ENCODE data around the gene PITX1.
A peak's percentile ranks its signal among the peaks of the same experiment; 100 is the strongest.

PITX1 gene

DNA sequence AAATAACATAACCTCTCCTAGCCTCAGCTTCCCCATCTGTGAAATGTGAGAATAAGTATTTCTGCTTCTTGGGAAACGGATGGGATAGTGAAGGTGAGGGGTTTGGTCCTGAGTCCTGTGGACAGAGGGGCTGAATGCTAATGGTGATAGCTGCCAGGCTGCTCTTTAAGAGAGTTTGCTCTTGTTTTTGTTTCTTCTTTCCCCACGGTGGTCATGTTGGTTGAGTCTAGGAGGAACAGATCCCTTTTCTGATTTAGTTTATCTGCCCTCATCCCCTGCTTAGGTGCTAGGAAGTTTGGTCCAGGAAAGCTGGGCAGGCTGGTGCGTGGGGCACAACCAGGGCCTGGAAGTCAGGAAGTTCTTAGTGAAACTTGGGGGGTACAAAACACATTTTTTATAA is 7.7 kb upstream of the PITX1 start:
- 50% methylated on average over 1 of the region's 3 CpGs; no CpG with 5 or more reads in 1 of the 2 experiments for WGBS, 2 experiments (ENCODE audit: insufficient coverage in 2 of 2)
- Histone ChIP-seq H3K4me1 (ENCODE audit: control insufficient read depth, insufficient read depth, low read length, poor library complexity, severe bottlenecking) (peaks cover 6% of the 10 kb centered on the region), H3K36me3 (ENCODE audit: control insufficient read depth, insufficient read depth, low read length) (no peaks in the 10 kb centered on the region), H3K9me3 (ENCODE audit: control insufficient read depth, low read length) (no peaks in the 10 kb centered on the region), H3K4me3 (ENCODE audit: extremely low read depth, insufficient read depth, low read length, poor library complexity, severe bottlenecking) (no peak overlapping the region), H3K27ac (ENCODE audit: low read depth, low read length, severe bottlenecking) (no peak overlapping the region)

DNA sequence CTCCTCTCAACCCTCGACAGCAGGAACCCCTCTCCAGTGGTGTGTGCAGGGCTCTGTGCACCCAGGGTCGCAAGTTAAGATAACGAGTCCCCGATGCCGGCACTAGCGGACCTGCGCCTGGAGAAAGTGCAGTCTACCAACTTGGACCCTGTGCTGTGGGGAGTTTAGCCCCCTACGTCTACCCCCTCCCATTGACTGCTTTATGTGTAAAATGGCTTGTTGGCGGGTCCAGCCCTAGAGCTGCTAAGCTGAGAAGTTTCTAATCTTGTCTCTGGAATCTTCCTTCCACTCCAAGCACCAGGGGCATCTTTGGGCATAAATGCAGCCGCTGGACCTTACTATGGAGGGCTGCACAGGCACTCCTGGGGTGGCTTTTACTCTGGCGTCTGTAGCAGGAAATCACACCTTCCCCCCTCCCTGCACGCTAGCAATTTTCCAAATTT is 7.1 kb upstream of the PITX1 start:
- H3K36me3 ChIP-seq (ENCODE audit: control insufficient read depth, insufficient read depth, low read length) = no peaks in the 10 kb centered on the region
- no peak overlapping the region for H3K4me3 ChIP-seq (ENCODE audit: extremely low read depth, insufficient read depth, low read length, poor library complexity, severe bottlenecking)
- H3K27ac ChIP-seq (ENCODE audit: low read depth, low read length, severe bottlenecking) = no peak overlapping the region
- H3K9me3 ChIP-seq (ENCODE audit: control insufficient read depth, low read length) = no peaks in the 10 kb centered on the region
- WGBS, 2 experiments (ENCODE audit: insufficient coverage in 2 of 2) = 16 to 24% methylated on average over 10 to 11 of the region's 12 CpGs
- peaks cover 6% of the 10 kb centered on the region for H3K4me1 ChIP-seq (ENCODE audit: control insufficient read depth, insufficient read depth, low read length, poor library complexity, severe bottlenecking)

DNA sequence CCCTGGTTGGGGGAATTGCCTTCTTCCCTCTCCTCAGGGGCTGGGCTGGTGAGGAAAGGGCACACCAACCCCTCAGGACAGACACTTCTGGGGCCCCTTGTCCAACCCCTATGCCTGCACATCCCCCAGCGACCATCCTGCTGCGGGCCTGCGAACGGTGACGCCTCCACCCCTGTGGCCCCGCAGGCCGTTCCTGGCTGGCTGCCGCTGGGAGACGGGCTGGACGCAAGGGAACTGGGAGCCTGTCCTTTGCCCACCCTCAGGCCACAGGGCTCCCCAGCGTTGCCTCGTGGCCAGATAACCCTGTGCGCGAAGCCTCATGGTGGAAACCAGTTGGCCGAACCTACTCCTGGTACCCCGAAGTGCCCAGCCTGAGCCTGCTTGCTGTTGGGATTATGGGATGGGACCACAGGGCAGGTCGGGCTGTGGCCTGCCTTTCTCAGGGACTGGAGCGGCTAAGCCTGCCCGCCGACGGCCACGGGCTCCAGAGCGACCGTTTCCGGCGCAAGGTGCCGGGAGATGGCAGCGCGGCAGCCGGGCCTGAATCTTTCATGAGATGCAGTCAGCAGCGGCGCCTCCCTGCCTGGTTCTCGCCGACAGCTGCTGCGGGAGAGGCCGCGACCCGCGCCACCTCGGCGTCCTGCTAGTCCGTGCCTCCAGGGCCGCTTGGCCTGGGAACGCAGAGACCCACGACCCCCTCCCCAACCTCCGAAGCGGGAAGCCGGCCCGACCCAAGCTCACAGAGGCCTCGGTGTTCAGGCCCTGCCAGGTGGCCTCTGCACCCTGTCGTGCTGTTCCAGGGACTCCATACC is 6.5 kb upstream of the PITX1 start:
- H3K9me3 ChIP-seq (ENCODE audit: control insufficient read depth, low read length) = no peaks in the 10 kb centered on the region
- 3 to 4% methylated on average over 35 to 44 of the region's 51 CpGs for WGBS, 2 experiments (ENCODE audit: insufficient coverage in 2 of 2)

DNA sequence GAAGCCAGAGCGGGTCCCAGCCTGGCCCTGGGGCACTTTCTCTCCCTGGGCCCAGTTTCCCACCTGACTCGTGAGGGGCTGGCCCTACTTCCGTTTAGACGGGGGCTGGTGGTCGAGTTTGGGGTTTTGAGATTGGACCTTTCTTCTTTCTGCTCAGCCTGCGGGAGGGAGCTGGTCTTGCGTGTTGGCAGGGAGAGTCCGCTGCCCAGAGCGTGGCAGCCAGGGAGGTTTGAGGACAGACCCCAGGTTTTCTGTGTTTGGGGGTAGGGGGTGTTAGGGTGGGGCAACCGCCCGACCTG is 6.0 kb upstream of the PITX1 start:
- H3K36me3 ChIP-seq (ENCODE audit: control insufficient read depth, insufficient read depth, low read length) = no peaks in the 10 kb centered on the region
- H3K9me3 ChIP-seq (ENCODE audit: control insufficient read depth, low read length) = no peaks in the 10 kb centered on the region
- H3K4me1 ChIP-seq (ENCODE audit: control insufficient read depth, insufficient read depth, low read length, poor library complexity, severe bottlenecking) = peaks cover 6% of the 10 kb centered on the region
- 5 to 6% methylated on average over 2 to 4 of the region's 11 CpGs for WGBS, 2 experiments (ENCODE audit: insufficient coverage in 2 of 2)
- H3K4me3 ChIP-seq (ENCODE audit: extremely low read depth, insufficient read depth, low read length, poor library complexity, severe bottlenecking) = no peak overlapping the region
- no peak overlapping the region for H3K27ac ChIP-seq (ENCODE audit: low read depth, low read length, severe bottlenecking)

More for the DNA sequence above, 6.5 kb upstream of the PITX1 start:
- Histone ChIP-seq H3K36me3 (ENCODE audit: control insufficient read depth, insufficient read depth, low read length) (no peaks in the 10 kb centered on the region), H3K4me3 (ENCODE audit: extremely low read depth, insufficient read depth, low read length, poor library complexity, severe bottlenecking) (no peak overlapping the region), H3K27ac (ENCODE audit: low read depth, low read length, severe bottlenecking) (no peak overlapping the region), H3K4me1 (ENCODE audit: control insufficient read depth, insufficient read depth, low read length, poor library complexity, severe bottlenecking) (peaks cover 6% of the 10 kb centered on the region)

DNA sequence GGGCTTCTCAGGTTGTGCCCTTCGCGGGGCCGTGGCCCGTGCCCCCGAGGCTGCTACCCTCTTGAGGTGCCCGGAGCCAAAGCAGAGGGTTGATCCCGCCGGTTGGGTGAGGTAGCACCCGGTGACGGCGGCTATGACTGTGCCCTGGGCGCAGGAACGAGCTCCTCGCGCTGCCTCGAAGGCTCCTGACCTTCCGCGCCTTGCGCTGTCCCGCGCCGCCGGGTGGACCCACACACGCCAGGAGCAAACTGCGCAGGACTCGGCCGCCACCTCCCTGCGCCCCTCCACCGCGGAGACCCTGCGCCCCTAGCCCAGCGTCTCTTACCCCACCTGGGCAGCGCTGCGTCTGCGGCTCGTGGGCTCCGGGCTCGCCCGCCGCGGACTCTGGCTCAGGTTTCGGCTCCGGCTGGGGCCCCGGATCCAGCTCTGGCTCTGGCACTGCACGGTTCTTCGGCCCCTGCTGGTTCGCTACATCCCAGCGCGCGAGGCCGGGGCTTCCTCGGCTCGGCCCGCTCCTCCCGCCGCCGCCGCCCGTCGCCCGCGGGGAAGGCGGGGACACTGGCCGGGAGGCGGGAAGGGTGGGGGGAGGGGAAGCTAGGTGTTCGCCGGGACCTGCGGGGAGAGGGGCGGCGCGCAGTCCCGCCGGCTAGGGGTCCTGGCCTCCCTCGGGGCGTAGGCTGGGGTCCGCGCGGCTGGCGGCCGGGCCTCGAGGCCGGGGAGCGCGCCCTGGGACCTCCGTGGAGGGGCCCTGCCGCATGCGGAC is 5.4 kb upstream of the PITX1 start:
- H3K9me3 ChIP-seq (ENCODE audit: control insufficient read depth, low read length) = no peaks in the 10 kb centered on the region
- 1 to 2% methylated on average over 49 to 55 of the region's 87 CpGs for WGBS, 2 experiments (ENCODE audit: insufficient coverage in 2 of 2)
- no peaks in the 10 kb centered on the region for H3K36me3 ChIP-seq (ENCODE audit: control insufficient read depth, insufficient read depth, low read length)
- peak overlapping the region; percentile 16 for H3K4me3 ChIP-seq (ENCODE audit: extremely low read depth, insufficient read depth, low read length, poor library complexity, severe bottlenecking)
- peaks cover 10% of the 10 kb centered on the region for H3K4me1 ChIP-seq (ENCODE audit: control insufficient read depth, insufficient read depth, low read length, poor library complexity, severe bottlenecking)
- H3K27ac ChIP-seq (ENCODE audit: low read depth, low read length, severe bottlenecking) = no peak overlapping the region

DNA sequence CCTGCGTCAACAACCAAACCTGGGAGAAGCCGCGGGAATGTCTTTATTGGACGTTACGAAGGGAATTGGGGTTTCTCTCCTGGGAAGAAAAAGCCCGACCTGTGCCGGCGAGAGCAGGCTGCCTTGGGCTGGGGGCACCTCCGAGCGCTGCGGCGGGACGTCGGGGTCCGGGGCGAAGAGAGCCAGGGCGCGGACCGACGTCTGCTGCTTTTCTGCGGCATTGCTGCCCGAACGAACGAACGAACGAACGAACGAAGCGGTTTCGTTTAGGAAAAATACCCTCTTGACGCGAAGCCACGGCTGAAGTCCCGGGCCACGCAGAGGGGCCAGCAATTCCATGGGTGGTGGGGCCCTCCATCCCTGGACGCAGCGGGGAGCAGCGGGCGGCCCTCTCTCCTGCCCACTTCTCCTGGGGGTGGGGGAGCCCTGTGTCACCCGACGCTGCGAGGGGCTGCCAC is 4.8 kb upstream of the PITX1 start:
- no peaks in the 10 kb centered on the region for H3K9me3 ChIP-seq (ENCODE audit: control insufficient read depth, low read length)
- peaks cover 10% of the 10 kb centered on the region for H3K4me1 ChIP-seq (ENCODE audit: control insufficient read depth, insufficient read depth, low read length, poor library complexity, severe bottlenecking)
- no peaks in the 10 kb centered on the region for H3K36me3 ChIP-seq (ENCODE audit: control insufficient read depth, insufficient read depth, low read length)
- H3K4me3 ChIP-seq (ENCODE audit: extremely low read depth, insufficient read depth, low read length, poor library complexity, severe bottlenecking) = no peak overlapping the region
- WGBS, 2 experiments (ENCODE audit: insufficient coverage in 2 of 2) = 2% methylated on average over 35 to 40 of the region's 42 CpGs
- H3K27ac ChIP-seq (ENCODE audit: low read depth, low read length, severe bottlenecking) = no peak overlapping the region

DNA sequence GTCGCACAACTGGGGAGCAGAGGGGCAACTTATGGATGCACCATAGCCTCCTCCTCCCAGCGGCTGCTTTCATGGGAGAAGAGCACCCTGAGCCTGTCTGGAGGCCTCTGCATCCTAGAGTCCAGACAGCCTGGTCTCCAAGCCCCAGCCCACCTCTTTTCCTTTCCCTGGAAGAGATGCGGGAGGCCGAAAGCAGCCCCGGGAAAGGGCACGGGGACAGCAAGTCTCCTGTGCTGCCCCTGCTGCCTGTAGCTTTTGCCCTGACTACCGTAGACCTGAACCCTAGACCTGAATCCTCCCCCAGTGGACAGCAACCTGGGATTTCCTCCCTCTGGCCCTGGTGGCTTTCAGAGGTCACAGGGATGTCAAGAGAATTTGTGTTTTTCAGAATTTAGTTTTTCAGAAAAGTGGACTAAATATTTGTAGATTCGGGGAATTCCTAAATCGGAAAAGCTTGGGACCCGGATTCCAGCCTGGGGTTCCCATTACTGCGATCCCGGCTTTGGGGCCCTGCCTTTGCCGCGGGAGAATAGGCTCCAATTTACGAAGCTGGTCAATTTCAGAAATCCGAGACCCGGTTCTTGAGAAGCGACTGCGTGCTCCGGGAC is 4.3 kb upstream of the PITX1 start:
- Histone ChIP-seq H3K4me3 (ENCODE audit: extremely low read depth, insufficient read depth, low read length, poor library complexity, severe bottlenecking) (no peak overlapping the region), H3K9me3 (ENCODE audit: control insufficient read depth, low read length) (no peaks in the 10 kb centered on the region), H3K36me3 (ENCODE audit: control insufficient read depth, insufficient read depth, low read length) (no peaks in the 10 kb centered on the region), H3K27ac (ENCODE audit: low read depth, low read length, severe bottlenecking) (no peak overlapping the region), H3K4me1 (ENCODE audit: control insufficient read depth, insufficient read depth, low read length, poor library complexity, severe bottlenecking) (peaks cover 10% of the 10 kb centered on the region)
- 8 to 9% methylated on average over 19 of the region's 20 CpGs for WGBS, 2 experiments (ENCODE audit: insufficient coverage in 2 of 2)

DNA sequence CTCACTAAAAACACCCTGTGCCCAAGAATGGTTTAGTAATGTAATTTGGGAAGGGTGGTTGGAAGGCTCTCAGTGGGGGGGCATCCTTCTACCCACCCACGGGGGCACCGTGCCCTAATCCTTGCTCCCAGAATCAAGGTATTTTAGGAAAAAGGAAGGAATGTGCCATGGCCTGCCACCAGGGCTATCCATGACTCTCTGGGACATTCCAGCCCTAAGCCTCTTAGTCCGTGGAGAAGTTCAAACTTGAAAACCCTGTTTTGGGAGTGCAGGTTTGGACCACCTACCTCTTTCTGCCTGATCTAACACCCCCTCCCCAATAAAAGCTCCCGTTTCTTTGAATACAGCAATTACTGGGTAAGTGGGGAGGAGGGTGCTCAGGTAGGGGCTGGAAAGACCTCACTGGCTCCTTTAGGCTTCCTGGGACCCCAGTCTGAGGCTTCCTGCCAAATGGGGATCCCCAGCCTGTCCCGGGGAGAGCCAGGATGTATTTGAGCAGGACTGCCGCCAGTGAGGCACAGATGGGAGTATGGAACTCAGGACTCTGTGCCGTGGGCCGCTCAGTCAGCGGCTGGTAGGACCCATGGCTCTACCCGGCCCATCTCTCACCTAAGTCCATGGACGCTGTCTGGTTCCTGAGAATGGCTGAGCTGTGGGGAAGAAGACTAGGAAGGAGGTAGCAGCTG is 3.6 kb upstream of the PITX1 start:
- H3K9me3 ChIP-seq (ENCODE audit: control insufficient read depth, low read length) = no peaks in the 10 kb centered on the region
- WGBS, 2 experiments (ENCODE audit: insufficient coverage in 2 of 2) = 23 to 25% methylated on average over 7 to 9 of the region's 11 CpGs
- H3K27ac ChIP-seq (ENCODE audit: low read depth, low read length, severe bottlenecking) = no peak overlapping the region
- H3K4me3 ChIP-seq (ENCODE audit: extremely low read depth, insufficient read depth, low read length, poor library complexity, severe bottlenecking) = no peak overlapping the region
- peaks cover 10% of the 10 kb centered on the region for H3K4me1 ChIP-seq (ENCODE audit: control insufficient read depth, insufficient read depth, low read length, poor library complexity, severe bottlenecking)
- no peaks in the 10 kb centered on the region for H3K36me3 ChIP-seq (ENCODE audit: control insufficient read depth, insufficient read depth, low read length)

DNA sequence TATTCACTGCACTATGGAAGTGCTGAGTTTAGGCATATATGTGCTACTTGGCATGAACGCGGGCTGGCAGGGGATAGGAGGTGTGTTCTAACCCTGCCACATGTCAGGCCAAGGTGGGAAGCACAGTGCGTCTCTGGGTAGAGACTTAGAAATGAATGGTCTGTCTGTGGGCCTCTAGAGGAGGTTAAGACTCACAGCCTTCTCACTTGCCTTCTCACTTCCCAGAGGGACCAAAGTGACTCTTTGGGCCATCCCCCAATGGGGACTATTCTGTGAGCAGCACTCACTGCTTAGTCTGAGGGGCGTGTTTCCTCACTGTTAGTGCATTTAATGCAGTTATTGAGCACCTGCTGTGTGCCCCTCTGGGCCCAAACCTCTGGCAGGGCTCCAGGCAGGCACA is 2.4 kb upstream of the PITX1 start:
- H3K27ac ChIP-seq (ENCODE audit: low read depth, low read length, severe bottlenecking) = no peak overlapping the region
- 55 to 88% methylated on average over 1 to 4 of the region's 4 CpGs for WGBS, 2 experiments (ENCODE audit: insufficient coverage in 2 of 2)
- no peak overlapping the region for H3K4me3 ChIP-seq (ENCODE audit: extremely low read depth, insufficient read depth, low read length, poor library complexity, severe bottlenecking)
- no peaks in the 10 kb centered on the region for H3K9me3 ChIP-seq (ENCODE audit: control insufficient read depth, low read length)
- peaks cover 12% of the 10 kb centered on the region for H3K4me1 ChIP-seq (ENCODE audit: control insufficient read depth, insufficient read depth, low read length, poor library complexity, severe bottlenecking)
- H3K36me3 ChIP-seq (ENCODE audit: control insufficient read depth, insufficient read depth, low read length) = no peaks in the 10 kb centered on the region

DNA sequence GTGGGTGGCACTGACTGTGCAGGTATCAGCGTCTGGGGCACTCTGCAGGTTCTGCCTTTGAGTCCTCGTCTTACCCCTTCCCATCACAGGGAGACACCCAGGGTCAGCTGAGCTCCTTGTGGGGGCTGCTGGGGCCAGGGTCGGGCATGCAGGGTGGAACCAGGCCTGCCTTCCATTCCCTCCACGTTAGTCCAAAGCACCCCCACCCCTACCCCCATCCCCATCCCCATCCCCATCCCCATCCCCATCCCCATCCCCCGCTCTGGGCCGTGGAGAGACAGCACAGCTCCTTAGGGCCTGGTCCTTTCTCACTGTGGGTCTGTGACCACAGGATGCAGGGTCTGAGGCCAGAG is 1.6 kb upstream of the PITX1 start:
- Histone ChIP-seq H3K36me3 (ENCODE audit: control insufficient read depth, insufficient read depth, low read length) (no peaks in the 10 kb centered on the region), H3K4me3 (ENCODE audit: extremely low read depth, insufficient read depth, low read length, poor library complexity, severe bottlenecking) (no peak overlapping the region), H3K9me3 (ENCODE audit: control insufficient read depth, low read length) (no peaks in the 10 kb centered on the region), H3K27ac (ENCODE audit: low read depth, low read length, severe bottlenecking) (no peak overlapping the region), H3K4me1 (ENCODE audit: control insufficient read depth, insufficient read depth, low read length, poor library complexity, severe bottlenecking) (peaks cover 18% of the 10 kb centered on the region)
- 80% methylated on average over 1 of the region's 6 CpGs; no CpG with 5 or more reads in 1 of the 2 experiments for WGBS, 2 experiments (ENCODE audit: insufficient coverage in 2 of 2)

All from mesodermal cell (in vitro differentiated cells).